ENCODE measurements around the gene E4F1.

Gene E4F1

GRCh38 chr16:2277466-2278271 lies 54.3 kb downstream of the E4F1 start:
- DNase-seq = no peak

GRCh38 chr16:2278272-2278608 lies 54.8 kb downstream of the E4F1 start:
- DNase-seq = no peak

DNA sequence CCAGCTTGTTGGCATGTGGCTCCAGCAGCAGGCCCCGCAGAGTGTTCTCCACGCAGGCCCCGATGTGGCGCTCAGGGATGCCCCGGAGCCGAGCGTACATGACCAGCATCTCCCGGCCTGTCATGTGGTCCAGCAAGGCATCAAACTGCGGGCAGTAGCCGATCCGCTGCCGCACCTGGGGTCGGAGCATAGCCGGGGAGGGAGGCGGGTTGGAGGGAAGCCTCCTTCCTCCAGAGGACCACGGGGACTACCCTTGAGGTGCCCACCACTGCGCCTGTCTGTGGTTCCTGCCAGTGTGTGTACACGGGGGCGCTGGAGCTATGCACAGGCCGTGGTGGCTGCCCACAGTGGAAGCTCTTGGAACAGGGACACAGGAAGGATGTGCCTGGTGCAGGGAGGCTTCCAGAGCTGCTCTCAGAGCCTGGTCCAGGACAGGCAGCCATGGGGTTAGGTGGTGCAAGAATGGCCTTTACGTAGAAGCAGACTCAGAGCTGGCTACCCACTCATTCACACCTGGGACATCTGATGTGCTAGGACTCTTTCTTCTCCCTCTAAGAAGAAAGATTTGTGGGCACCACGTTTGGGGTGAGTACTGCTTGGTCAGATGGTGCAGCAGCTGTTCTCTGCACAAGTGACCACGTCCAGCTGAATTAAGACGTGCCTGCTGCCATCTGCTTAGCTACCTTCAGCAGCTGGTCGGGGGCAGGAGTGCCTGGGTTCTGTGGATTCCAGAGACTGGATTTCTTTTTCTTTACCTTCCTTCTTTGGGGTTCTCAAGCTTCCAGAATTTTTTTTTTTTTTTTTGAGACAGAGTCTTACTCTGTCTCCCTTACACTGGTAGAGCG lies 55.8 kb downstream of the E4F1 start:
- DNase-seq = no peak

- no peak for DNase-seq
Observed at GRCh38 chr16:2280461-2280860, 57.1 kb downstream of the E4F1 start.

DNA sequence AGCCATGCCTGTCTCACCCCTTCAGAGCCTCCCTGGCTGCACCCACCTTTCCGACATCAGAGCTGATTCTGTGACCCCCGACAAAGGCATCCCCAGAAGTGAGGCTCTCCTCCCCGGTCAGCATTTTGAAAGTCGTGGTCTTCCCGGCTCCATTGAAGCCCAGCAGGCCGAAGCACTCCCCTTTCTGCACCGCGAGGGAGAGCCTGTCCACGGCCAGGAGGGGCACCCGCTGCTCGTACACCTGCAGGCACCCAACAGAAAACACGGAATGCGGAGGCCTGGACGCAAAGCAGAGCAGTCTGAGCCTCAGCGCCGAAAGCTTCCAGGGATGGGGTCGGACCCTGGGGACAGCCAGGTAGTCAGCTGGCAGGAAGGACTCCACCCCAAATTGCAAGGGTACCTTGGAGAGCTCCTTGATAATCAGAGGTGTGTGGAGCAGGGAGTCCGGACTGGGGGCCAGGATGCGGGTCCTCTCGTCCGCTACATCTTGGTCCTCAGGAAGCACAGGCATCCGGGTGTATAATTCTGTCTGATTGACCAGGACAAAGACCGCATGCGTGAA lies 57.7 kb downstream of the E4F1 start:
- no peak for DNase-seq

DNA sequence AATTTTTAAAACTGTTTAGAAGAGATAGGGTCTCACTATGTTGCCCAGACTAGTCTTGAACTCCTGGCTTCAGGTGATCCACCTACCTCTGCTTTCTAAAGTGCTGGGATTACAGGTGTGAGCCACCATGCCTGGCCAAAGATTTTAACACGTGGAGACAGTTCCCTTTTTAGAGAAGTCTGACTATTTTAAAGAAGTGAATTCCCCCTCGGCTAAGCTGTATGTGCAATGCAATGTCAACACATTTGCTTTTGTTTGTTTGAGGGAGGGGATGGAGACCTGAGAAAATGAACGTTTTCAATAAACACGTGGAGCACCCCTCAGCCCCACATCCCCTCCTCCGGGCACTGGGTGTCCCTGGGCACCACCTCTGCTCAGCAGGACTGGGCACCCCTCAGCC lies 58.9 kb downstream of the E4F1 start:
- no peak for DNase-seq

- no peak for DNase-seq
Observed at GRCh38 chr16:2282866-2283555, 59.6 kb downstream of the E4F1 start.

DNA sequence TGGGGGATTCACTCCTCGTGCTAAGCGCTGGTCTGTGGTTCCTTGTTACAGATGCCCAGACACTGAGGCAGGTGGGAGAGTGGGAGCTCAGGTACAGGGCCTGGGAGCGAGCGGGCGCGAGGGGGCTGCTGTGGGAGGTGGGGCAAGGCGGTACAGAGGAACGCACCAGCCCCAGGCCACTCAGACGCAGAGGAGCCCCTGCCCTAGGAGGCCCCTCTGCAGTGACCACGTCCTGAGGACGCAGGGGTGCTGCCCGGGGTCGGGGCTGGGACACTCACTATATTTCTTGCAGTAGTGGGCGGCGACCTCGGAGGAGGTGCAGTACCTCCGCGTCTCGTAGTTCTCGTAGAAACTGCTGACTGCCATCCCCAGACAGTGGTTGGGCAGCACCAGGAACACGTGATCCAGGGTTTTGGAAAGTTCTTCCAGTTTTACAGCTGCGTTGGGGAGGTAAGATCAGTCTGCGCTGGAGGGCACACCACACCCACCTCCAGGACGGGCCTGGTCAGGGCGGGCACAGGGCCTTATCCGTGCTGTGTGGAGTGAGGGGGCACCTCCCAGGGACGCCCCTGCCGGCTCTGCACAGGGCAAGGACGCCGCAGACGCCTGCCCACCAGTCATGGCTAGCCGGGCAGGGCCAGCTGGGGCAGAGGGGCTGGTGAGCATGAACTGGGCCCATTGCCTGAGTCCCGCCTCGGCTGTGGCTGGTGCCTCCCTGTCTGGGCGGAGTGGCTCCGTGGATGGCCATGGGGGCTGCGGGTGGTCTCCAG lies 60.8 kb downstream of the E4F1 start:
- DNase-seq = no peak

- DNase-seq = no peak
Observed at GRCh38 chr16:2284797-2285576, 61.6 kb downstream of the E4F1 start.
